ENCODE results near the gene CCDC32.

Gene CCDC32

GRCh38 chr15:40567111-40567510 is 2.3 kb upstream of the CCDC32 start:
- DNase-seq (ENCODE audit: low read depth) = no peak

DNA sequence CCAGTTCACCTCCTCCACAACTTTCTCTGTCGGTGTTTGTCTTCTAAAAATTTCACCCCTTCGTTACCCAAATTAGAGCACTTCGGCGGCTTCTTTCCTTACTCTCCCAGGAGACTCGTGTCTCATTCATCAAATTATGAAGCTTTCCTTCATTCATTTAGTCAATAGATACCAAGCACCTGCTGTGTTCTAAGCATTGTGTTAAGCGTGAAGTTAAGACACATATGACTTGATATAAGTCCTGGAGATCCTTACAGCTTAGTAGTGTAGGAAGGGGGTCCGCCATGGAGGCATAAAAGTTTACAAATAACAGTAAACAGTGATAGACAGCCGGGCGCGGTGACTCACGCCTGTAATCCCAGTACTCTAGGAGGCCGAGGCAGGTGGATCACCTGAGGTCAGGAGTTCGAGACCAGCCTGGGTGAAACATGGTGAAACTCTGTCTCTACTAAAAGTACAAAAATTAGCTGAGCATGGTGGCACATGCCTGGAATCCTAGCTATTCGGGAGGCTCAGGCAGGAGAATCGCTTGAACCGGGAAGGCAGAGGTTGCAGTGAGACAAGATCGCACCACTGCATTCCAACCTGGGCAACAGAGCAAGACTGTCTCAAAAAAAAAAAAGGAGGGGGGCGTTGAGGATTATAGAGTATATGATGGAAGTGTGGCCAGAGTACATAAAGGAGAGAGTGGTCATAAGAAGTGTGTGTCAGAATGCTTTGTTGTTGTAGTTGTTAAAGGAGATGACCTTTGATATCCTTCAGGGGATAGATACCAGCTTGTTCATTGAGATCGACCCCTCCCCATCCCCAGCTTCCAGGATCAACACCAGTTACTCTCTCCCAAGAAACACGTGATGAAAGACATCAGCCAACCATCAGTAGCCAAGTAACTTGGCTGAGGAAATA is 744 bp upstream of the CCDC32 start:
- DNase-seq (ENCODE audit: low read depth) = no peak

- no peak for DNase-seq (ENCODE audit: low read depth)
These were observed 1.4 kb downstream of the CCDC32 start for GRCh38 chr15:40563426-40563825.

GRCh38 chr15:40562691-40563090 is 2.2 kb downstream of the CCDC32 start:
- no peak for DNase-seq (ENCODE audit: low read depth)

GRCh38 chr15:40558952-40559742 is 5.7 kb downstream of the CCDC32 start:
- no peak for DNase-seq (ENCODE audit: low read depth)

GRCh38 chr15:40555876-40556275 is 9.0 kb downstream of the CCDC32 start:
- no peak for DNase-seq (ENCODE audit: low read depth)

- DNase-seq (ENCODE audit: low read depth) = no peak
These were observed 10.7 kb downstream of the CCDC32 start for GRCh38 chr15:40554161-40554525.

DNA sequence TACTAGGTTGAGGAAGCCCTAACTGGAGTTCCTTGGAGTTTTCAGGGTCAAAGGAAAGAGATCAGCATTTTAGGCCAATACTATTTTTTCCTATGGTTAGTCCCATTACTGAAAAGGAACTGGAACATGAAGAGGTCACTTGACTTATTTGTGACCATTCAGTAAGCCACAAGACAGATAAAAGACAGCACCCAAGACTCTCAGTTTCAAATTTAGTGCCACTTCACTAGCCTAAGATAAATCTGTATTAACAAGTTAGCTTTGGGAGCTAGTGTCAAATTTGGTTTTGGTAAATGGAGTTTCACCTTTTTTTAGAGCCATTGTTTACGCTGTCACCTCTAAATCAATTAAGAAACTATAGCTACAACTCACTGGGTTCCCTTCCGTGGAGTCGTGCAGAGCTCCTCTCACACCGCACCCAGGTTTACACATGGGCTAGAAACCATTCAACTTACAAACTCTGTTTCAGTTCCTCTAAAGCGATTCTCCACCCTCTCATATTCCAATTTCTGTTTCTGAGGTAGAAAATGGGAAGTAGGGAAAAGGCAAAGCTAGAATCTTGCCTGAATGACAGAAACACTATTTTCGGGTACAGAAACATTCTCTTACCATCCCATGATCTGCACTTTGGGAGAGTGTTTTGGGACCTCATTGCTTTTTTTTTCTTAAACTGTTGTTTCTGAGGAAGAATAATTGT is 14.4 kb downstream of the CCDC32 start:
- no peak for DNase-seq (ENCODE audit: low read depth)

GRCh38 chr15:40549894-40550293 is 14.9 kb downstream of the CCDC32 start:
- DNase-seq (ENCODE audit: low read depth) = no peak

GRCh38 chr15:40548610-40549009 is 16.2 kb downstream of the CCDC32 start:
- DNase-seq (ENCODE audit: low read depth) = no peak

DNA sequence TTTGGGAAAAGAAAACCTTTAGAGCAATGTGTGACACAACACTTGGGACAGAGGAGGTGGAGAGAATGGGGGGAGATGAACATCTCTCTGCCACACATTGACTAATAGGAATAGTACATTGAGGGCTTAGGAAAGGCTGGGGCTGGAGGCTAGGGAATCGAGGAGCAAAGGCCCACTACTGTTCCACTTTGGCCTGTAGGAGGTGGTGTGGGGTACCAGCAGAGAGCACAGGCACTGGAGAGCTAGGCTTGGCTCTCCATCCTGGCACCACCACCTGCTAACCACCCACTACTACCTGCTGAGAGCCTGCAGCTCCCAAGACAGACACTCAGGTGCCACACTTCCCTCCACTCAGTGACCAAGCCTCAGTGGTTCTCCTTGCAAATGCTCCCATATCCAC is 19.4 kb downstream of the CCDC32 start:
- DNase-seq (ENCODE audit: low read depth) = no peak

DNA sequence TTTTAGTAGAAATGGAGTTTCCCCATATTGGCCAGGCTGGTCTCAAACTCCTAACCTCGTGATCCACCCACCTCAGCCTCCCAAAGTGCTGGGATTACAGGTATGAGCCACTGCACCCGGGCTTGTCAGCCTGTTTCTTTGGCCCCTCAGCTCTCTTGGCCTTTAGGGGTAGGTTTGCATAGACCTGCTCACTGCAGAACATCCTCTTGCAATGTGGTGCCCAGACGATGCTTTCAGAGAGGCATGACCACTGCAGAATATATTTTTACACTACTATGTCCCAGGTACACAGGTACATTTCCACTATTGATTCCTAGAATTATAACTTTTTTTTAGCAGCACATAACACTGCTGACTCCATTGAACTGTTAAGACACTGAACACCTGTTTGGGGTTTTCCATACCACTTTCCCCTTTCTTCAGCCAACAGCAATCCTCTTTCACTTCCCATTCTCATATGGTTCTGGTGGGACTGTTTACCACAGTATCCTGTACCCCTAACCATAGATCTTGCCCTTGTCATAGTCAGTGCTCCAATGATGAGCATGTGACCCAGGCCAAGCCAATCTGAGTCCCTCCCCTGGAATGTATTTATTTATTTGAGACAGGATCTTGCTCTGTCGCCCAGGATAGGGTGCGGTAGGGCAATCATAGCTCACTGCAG is 21.1 kb downstream of the CCDC32 start:
- no peak for DNase-seq (ENCODE audit: low read depth)

GRCh38 chr15:40543082-40543481 is 21.8 kb downstream of the CCDC32 start:
- DNase-seq (ENCODE audit: low read depth) = no peak

GRCh38 chr15:40538976-40539375 is 25.9 kb downstream of the CCDC32 start:
- DNase-seq (ENCODE audit: low read depth) = no peak

DNA sequence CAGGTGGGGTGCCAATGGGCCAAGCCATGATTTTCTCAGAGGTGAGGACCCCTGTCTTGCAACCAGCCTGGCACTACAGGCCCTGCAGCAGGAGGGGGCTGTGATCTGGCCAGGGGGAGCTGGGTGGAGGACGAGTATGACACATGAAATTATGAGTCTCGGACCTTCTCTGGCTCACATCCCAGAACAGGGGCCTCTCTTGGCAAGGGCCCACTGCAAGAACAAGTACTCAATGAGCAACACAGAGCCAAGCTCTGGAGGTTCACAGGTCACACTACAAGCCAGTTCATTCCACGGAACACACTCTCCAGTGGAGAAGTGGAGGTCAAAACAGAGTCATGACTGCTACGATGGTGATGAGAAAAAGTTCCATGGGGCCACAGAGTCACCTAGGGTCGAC is 28.3 kb downstream of the CCDC32 start:
- DNase-seq (ENCODE audit: low read depth) = no peak

- DNase-seq (ENCODE audit: low read depth) = no peak
These were observed 30.5 kb downstream of the CCDC32 start for GRCh38 chr15:40534371-40534770.

DNA sequence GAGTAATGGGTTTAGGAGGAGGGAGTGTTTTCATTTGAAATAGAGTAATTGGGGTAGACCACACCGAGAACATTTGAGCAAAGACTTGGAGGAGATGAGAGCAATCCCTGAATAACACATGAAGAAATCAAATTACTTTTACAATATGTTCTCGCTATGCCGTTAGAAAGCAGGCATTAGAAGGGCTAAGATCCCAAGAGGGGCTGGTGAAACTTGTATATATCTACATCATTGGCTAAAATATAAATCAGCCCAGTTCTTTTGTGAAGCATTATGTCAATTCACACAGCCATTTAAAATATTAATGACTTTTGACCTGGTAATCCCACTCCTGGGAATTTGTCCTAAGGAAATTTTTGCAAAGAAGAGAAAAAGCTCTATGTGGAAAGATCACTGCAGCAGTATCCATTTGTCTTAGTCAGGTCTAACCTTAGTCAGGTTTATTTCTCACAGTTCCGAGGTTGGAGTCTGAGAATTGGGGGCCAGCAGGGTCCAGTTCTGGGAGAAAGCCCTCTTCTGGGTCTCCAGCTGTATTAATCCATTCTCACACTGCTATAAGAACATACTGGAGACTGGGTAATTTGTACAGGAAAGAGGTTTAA is 31.0 kb downstream of the CCDC32 start:
- DNase-seq (ENCODE audit: low read depth) = no peak

- no peak for DNase-seq (ENCODE audit: low read depth)
These were observed 36.0 kb downstream of the CCDC32 start for GRCh38 chr15:40528801-40529200.

DNA sequence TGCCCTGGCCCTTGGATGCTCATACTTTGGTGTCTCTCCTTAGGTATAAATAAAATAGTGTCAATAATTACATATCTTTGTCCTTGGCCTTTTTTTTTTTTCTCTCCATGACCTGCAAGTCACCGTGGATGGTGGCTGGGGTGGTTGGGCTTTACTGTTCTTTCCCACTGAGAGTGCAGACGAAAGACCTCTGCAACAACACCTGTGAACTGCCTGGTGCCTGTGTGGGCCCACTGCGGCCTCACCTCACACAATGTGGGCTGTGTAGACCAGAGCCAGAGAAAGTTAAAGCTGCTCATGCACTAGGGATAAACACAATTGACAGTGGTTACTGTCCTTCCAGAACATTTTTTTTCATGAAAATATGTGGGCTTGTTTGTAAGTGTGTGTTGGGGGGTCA is 39.0 kb downstream of the CCDC32 start:
- no peak for DNase-seq (ENCODE audit: low read depth)

DNA sequence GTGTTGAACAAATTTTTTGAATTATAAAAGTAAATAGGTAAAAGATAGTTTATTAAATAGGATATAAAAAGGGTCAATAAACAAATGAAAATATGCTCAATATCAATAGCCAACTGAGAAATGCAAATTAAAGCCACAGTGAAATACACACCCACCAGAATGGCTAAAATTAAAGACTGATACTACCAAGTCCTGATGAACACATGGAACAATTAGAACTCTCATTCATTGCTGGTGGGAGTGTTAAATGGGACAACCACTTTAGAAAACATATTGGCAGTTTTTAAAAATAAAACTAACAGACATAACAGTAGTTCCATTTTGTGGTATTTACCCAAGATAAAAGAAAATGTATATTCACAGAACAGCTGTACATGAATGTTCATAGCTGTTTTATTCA is 41.2 kb downstream of the CCDC32 start:
- no peak for DNase-seq (ENCODE audit: low read depth)

DNA sequence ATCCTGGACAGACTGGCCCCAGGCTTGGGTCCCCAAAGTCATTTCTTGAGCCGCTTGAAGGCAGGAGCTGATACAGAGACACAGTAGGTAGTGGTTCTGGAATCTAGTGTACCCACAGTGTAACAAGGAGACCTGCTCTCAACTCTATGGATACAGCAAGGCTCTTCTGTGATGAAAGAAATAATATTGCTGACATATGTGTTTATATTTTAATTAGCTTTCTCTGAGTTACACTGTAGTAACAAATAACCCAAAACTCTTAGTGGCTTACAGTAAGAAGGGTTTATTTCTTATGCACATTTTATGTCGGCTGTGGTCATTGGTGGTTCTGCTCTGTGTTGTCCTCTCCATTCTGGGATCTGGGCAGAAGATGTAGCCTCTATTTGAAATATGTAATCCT is 48.5 kb downstream of the CCDC32 start:
- DNase-seq (ENCODE audit: low read depth) = no peak

DNA sequence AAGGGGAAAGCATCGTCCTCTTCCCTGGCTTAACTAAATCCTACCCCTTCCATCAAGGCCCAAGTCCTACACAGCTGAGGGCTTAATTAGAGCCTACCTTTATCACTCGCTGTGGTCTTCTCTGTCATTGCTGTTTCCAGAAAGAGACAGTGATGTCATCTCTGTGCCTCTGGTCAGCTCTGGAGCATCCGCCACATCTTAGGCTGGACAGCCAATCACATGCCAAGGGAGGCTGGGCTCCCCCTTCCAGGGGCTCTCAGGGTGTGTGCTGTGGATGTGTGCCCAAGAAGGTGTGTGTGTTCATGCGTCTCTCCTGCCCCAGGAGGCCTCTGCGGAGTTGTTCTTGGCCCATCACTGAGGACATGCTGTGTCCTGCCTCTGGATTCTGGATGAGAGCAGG is 51.2 kb downstream of the CCDC32 start:
- no peak for DNase-seq (ENCODE audit: low read depth)
